HG03280 (cell line): ENCODE data around the gene KCNN4.

Experiments used
- ATAC-seq: cut with Tn5 transposase; IDR thresholded peaks from one replicate; pipeline ENCODE4 v1.9.1; 2021; ENCODE audit warnings: mild to moderate bottlenecking, moderate library complexity; ENCODE audit not compliant: unreplicated experiment

KCNN4 gene

GRCh38 chr19:43721469-43722048 is 59.2 kb downstream of the KCNN4 start:
- ATAC-seq = no peak

- ATAC-seq = no peak
Observed at GRCh38 chr19:43720936-43721335, 59.8 kb downstream of the KCNN4 start.

GRCh38 chr19:43719918-43720317 is 60.9 kb downstream of the KCNN4 start:
- no peak for ATAC-seq

GRCh38 chr19:43719378-43719868 is 61.4 kb downstream of the KCNN4 start:
- no peak for ATAC-seq

GRCh38 chr19:43718627-43719377 is 62.0 kb downstream of the KCNN4 start:
- no peak for ATAC-seq
